T-helper 1 cell treated with Interleukin-12 subunit alpha and Interleukin-12 subunit beta and Interleukin-4 antibody, amounts not matched to agents 30 μg/mL and 1 μg/mL, for 36 hours (primary cell): ENCODE measurements around the gene REELD1.

ENCODE experiments used
- H3K27ac Mint-ChIP-seq: one replicate; pipeline ENCODE4 v1.8.0; 2021; ENCODE audit warnings: mild to moderate bottlenecking, mixed read lengths
- H3K27me3 Mint-ChIP-seq: one replicate; pipeline ENCODE4 v1.8.0; 2021; ENCODE audit warnings: low read depth, mixed read lengths
- H3K36me3 Mint-ChIP-seq: one replicate; pipeline ENCODE4 v1.8.0; 2021; ENCODE audit warnings: low read depth, mixed read lengths
- H3K4me1 Mint-ChIP-seq: one replicate; pipeline ENCODE4 v1.8.0; 2021; ENCODE audit warnings: low read depth, mixed read lengths
- H3K4me3 Mint-ChIP-seq: one replicate; pipeline ENCODE4 v1.8.0; 2021; ENCODE audit warnings: mild to moderate bottlenecking, moderate library complexity, mixed read lengths
- H3K9me3 Mint-ChIP-seq: one replicate; pipeline ENCODE4 v1.8.0; 2021; ENCODE audit warnings: mixed read lengths

The REELD1 gene

DNA sequence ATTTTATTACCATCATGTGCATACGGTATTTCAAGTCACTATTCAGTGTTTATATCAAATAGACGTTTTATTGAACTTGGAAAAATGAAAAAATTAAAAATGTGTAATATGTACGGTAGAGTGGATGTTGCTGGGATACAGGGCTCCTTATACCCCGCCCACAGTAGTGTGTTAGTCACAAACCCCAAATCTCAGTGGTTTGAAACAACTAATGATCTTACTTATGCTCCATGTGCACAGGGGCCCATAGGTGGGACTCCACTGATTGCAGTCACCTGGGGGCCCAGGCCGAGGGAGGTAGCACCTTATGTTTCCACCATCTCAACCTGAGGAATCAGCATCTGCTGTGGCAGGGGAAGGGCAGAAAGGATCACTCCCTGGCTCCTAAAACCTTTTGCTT is 20.7 kb upstream of the REELD1 start:
- Mint-ChIP-seq H3K4me3 (no peak overlapping the region), H3K9me3 (no peaks in the 10 kb centered on the region), H3K36me3 (peaks cover 20% of the 10 kb centered on the region), H3K4me1 (no peaks in the 10 kb centered on the region), H3K27ac (no peak overlapping the region), H3K27me3 (no peaks in the 10 kb centered on the region)

DNA sequence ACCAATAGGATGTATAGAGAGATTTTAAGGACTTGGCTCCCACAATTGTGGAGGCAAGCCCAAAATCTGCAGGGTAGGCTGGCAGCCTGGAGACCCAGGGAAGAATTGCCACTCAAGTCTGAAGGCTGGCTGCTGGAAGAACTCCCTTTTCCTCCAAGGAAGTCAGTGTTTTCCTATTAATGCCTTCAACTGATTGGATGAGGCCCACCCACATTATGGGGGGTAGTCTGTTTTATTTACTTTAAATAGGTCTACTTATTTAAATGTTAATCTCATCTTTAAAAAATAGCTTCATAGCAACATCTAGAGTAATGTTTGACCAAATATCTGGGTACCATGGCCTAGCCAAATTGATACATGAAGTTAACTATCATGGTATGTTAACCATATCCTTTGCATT is 20.1 kb upstream of the REELD1 start:
- Mint-ChIP-seq H3K4me1 (no peaks in the 10 kb centered on the region), H3K27ac (no peak overlapping the region), H3K9me3 (no peaks in the 10 kb centered on the region), H3K4me3 (no peak overlapping the region), H3K27me3 (no peaks in the 10 kb centered on the region), H3K36me3 (peaks cover 19% of the 10 kb centered on the region)

DNA sequence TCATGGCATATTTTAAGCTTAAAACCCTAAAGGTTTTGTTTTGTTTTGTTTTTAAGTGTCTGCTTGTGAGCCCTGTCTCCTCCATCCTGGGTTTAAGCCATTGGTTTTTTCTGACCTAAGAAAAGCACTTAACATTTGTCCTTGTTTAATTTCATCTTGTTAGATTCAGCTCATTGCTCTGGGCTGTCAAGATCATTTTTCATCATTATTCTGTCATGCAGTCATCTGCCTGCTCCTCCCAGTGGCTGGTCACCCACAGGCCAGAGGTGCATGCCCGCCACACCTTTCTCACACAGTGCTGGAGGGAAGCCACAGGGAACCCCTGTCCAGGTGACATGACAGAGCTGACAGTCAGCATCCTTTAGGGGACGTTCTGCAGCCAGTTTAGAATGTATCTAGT is 11.7 kb upstream of the REELD1 start:
- peaks cover 2% of the 10 kb centered on the region for H3K36me3 Mint-ChIP-seq
- H3K4me1 Mint-ChIP-seq = no peaks in the 10 kb centered on the region
- H3K27ac Mint-ChIP-seq = no peak overlapping the region
- no peaks in the 10 kb centered on the region for H3K9me3 Mint-ChIP-seq
- peaks cover 6% of the 10 kb centered on the region for H3K27me3 Mint-ChIP-seq
- no peak overlapping the region for H3K4me3 Mint-ChIP-seq

GRCh38 chr4:146207410-146207809 is 6.9 kb upstream of the REELD1 start:
- H3K9me3 Mint-ChIP-seq = no peaks in the 10 kb centered on the region

GRCh38 chr4:146210890-146211289 is 3.4 kb upstream of the REELD1 start:
- Mint-ChIP-seq H3K4me3 (no peak overlapping the region), H3K27ac (no peak overlapping the region)

More at GRCh38 chr4:146207410-146207809, 6.9 kb upstream of the REELD1 start:
- Mint-ChIP-seq H3K27me3 (peaks cover 6% of the 10 kb centered on the region), H3K4me3 (no peak overlapping the region), H3K4me1 (no peaks in the 10 kb centered on the region), H3K27ac (no peak overlapping the region), H3K36me3 (peaks cover 2% of the 10 kb centered on the region)

DNA sequence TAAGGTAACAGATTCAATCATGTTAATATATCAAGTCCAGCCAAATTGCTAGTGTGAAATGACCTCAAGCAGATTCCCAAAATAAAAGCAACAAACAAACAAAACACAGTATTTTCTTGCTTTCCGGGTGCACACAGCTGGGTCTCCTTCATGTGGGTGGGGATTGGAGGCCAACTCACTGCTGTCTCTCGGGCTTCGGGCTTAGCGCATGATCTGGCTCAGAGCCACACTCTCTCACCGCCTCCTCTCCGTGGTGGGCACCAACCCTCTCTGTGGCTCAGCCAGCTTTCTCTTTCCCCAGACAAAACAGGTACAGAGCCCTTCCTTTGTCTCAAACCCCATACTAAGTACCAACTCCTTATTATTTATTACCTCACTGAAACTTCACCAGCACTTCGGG is 2.9 kb upstream of the REELD1 start:
- no peaks in the 10 kb centered on the region for H3K36me3 Mint-ChIP-seq
- no peaks in the 10 kb centered on the region for H3K9me3 Mint-ChIP-seq
- no peak overlapping the region for H3K4me3 Mint-ChIP-seq
- no peaks in the 10 kb centered on the region for H3K4me1 Mint-ChIP-seq
- H3K27me3 Mint-ChIP-seq = peaks cover 6% of the 10 kb centered on the region
- H3K27ac Mint-ChIP-seq = no peak overlapping the region

More at GRCh38 chr4:146210890-146211289, 3.4 kb upstream of the REELD1 start:
- H3K9me3 Mint-ChIP-seq = no peaks in the 10 kb centered on the region
- H3K27me3 Mint-ChIP-seq = peaks cover 6% of the 10 kb centered on the region
- H3K36me3 Mint-ChIP-seq = no peaks in the 10 kb centered on the region
- H3K4me1 Mint-ChIP-seq = no peaks in the 10 kb centered on the region

DNA sequence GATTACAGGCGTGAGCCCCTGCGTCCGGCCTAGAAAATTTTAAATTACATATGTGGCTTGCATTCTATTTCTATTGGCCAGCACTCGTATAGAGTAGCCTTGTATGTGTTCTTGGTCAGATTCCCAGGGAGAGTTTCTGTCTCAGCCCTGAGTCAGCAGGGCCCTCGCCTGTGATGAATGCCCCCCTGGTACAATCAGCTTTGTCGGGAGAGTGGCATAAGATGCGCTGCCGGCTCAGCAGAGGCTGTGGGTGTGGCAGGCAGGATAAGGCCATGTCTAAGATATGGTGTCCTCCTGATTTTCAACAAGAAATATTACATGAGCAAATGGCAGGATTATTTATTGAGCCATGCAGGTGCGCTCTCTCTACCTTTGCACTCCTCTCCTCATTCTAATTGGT is 1.6 kb upstream of the REELD1 start:
- no peaks in the 10 kb centered on the region for H3K27me3 Mint-ChIP-seq
- no peak overlapping the region for H3K4me3 Mint-ChIP-seq
- no peaks in the 10 kb centered on the region for H3K36me3 Mint-ChIP-seq
- no peaks in the 10 kb centered on the region for H3K9me3 Mint-ChIP-seq
- H3K4me1 Mint-ChIP-seq = no peaks in the 10 kb centered on the region
- H3K27ac Mint-ChIP-seq = no peak overlapping the region

- Mint-ChIP-seq H3K4me3 (no peak overlapping the region), H3K27me3 (no peaks in the 10 kb centered on the region), H3K4me1 (no peaks in the 10 kb centered on the region), H3K9me3 (no peaks in the 10 kb centered on the region), H3K27ac (no peak overlapping the region), H3K36me3 (no peaks in the 10 kb centered on the region)
These were observed 8.0 kb downstream of the REELD1 start for GRCh38 chr4:146222313-146222712.

DNA sequence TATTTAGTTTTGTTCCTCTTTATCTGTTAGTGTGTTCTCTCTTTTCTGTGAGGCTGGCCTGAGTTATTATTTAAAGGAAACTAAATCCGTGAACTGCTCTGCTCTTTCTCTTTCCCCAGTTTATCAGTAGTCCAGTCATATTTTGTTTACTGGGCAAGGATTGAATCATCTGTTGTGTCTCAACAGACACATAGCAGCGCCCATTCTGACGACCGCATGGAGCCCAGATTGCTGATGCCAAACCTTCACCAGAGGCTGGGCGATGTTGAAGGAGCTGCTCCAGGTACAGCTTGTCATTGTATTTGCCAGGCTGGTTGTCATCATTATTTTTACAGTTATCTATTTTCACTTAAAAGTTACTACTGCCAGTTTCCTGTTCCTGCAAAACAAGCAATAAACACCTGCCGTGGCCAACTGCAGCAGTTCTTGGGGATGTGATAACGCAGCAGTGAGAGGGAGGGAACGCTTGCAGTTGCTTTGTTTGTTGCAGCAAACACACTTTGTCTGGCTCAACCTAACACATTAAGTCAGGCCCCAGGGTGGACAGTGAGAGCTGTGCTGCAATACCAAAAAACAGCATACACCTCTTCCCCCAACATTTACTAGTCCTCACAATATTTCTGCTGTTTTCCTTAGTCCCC is 10.1 kb downstream of the REELD1 start:
- Mint-ChIP-seq H3K27me3 (no peaks in the 10 kb centered on the region), H3K4me3 (no peak overlapping the region), H3K36me3 (no peaks in the 10 kb centered on the region), H3K4me1 (no peaks in the 10 kb centered on the region), H3K27ac (no peak overlapping the region), H3K9me3 (no peaks in the 10 kb centered on the region)

- no peak overlapping the region for H3K4me3 Mint-ChIP-seq
- no peaks in the 10 kb centered on the region for H3K9me3 Mint-ChIP-seq
- H3K27me3 Mint-ChIP-seq = no peaks in the 10 kb centered on the region
- no peaks in the 10 kb centered on the region for H3K36me3 Mint-ChIP-seq
- H3K4me1 Mint-ChIP-seq = no peaks in the 10 kb centered on the region
- no peak overlapping the region for H3K27ac Mint-ChIP-seq
These were observed 15.1 kb downstream of the REELD1 start for GRCh38 chr4:146229406-146229805.

DNA sequence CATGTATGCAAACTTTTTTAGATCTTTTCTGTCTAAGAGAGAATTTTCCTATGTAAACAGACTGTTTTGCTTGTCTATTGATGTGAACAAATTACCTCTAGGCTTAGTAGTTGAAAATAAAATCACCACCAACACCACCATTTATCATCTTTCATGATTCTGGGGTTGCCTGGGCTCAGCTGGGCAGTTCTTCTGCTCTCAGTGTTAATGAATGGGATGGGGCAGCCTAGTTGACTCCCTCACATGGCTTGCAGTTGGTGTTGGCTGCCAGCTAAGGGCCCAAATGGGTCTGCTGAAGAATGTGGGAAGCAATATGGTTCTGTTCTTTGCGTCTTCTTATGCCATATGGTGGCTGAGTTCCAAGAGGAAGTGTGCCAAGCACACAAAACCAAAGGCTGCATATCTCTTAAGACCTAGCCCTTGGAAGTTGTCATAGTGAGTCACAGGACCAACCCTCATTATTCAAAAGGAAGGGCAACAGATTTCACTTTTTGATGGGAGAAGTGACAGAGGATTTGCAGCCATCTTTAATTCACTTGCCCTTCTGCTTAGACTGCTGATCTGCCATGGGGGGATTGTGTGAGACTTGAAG is 17.9 kb downstream of the REELD1 start:
- no peaks in the 10 kb centered on the region for H3K36me3 Mint-ChIP-seq
- no peak overlapping the region for H3K27ac Mint-ChIP-seq
- H3K4me3 Mint-ChIP-seq = no peak overlapping the region
- H3K4me1 Mint-ChIP-seq = no peaks in the 10 kb centered on the region
- no peaks in the 10 kb centered on the region for H3K27me3 Mint-ChIP-seq
- no peaks in the 10 kb centered on the region for H3K9me3 Mint-ChIP-seq

DNA sequence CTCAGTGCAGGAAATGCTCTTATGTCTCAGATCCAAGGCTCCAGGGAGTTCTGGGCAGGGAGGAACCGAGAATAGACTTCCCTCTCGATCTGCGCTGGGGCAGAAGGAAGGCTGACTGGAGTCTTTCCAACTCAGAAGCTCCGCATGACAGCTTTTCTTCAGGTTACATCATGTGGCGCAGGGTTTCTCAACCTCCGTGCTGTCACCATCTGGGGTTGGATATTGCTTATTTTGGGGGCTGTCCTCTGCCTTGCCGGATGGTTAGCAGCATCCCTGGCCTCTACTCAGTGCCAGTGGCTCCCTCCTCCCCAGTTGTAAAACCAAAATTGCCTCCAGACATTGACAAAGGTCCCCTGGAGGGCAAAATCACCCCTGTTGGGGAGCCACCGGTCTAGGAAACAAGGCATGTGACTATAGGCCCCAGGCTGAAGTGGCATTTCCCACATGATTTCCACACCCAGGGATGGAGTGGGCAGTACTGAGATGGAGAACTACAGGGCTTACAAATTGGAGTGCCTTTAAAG is 21.4 kb downstream of the REELD1 start:
- Mint-ChIP-seq H3K27me3 (no peaks in the 10 kb centered on the region), H3K27ac (no peak overlapping the region), H3K4me1 (no peaks in the 10 kb centered on the region), H3K9me3 (no peaks in the 10 kb centered on the region), H3K36me3 (no peaks in the 10 kb centered on the region), H3K4me3 (no peak overlapping the region)

DNA sequence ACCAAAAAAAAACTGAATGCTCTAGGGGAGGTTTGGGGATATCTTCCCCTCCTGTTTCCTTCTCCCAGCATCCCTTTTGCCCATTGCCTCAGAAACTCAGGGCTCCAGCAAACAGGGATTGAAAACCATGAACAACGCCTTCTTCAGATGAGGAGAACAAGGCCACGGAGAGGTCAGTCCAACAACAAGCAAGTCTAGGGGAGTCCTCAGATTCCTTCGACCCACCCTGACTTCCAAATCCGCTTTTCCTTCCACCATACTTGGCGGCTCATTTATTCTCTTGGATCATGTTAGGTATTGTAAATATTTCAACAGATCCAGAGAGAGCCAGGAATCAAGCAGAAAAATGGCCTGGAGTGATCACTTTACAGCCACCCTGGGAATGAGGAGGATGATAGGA is 21.9 kb downstream of the REELD1 start:
- no peak overlapping the region for H3K4me3 Mint-ChIP-seq
- no peaks in the 10 kb centered on the region for H3K4me1 Mint-ChIP-seq
- H3K36me3 Mint-ChIP-seq = no peaks in the 10 kb centered on the region
- no peaks in the 10 kb centered on the region for H3K27me3 Mint-ChIP-seq
- H3K9me3 Mint-ChIP-seq = no peaks in the 10 kb centered on the region
- H3K27ac Mint-ChIP-seq = no peak overlapping the region

- peaks cover 3% of the 10 kb centered on the region for H3K4me1 Mint-ChIP-seq
These were observed 22.8 kb downstream of the REELD1 start for GRCh38 chr4:146237092-146237491.

GRCh38 chr4:146238107-146238506 is 23.8 kb downstream of the REELD1 start:
- Mint-ChIP-seq H3K27ac (no peak overlapping the region), H3K36me3 (no peaks in the 10 kb centered on the region), H3K27me3 (no peaks in the 10 kb centered on the region), H3K4me1 (peaks cover 3% of the 10 kb centered on the region), H3K9me3 (no peaks in the 10 kb centered on the region), H3K4me3 (no peak overlapping the region)

More at GRCh38 chr4:146237092-146237491, 22.8 kb downstream of the REELD1 start:
- H3K27ac Mint-ChIP-seq = no peak overlapping the region
- no peaks in the 10 kb centered on the region for H3K9me3 Mint-ChIP-seq
- H3K4me3 Mint-ChIP-seq = no peak overlapping the region
- H3K27me3 Mint-ChIP-seq = no peaks in the 10 kb centered on the region
- H3K36me3 Mint-ChIP-seq = no peaks in the 10 kb centered on the region
